K562 (cell line): Measurements from ENCODE around the gene DDX39A. TPM values are rescaled to one million over a fixed set of nuclear protein-coding genes. Genes with fewer than 3 reads are reported as not detected.
A peak's percentile ranks its signal among the peaks of the same experiment; 100 is the strongest.

Experiments used
- COPS2 ChIP-seq: fragments of 450-650 bp; conservative IDR thresholded peaks from 2 replicates; pipeline ENCODE4 v1.6.1; 2016; ENCODE audit warnings: mild to moderate bottlenecking, moderate library complexity
- E2F3 ChIP-seq: fragments of 250-450 bp; sonication (Bioruptor Pico); IDR thresholded peaks from 2 replicates; pipeline ENCODE4 v1.4.0; 2020; ENCODE audit warnings: mild to moderate bottlenecking
- FOXK1 ChIP-seq: sonication (generic); formaldehyde crosslinking; IDR thresholded peaks from 2 replicates; pipeline ENCODE4 v1.8.0; 2022; ENCODE audit warnings: missing genetic modification reagents, mild to moderate bottlenecking, borderline replicate concordance
- FUS ChIP-seq: fragments of 200-400 bp; formaldehyde crosslinking; optimal IDR thresholded peaks from 2 replicates; pipeline ENCODE3; 2017; ENCODE audit warnings: low read depth, low read length
- IFI16 ChIP-seq: fragments of 250-450 bp; sonication (Bioruptor Pico); IDR thresholded peaks from 2 replicates; pipeline ENCODE4 v2.1.2; 2022; ENCODE audit warnings: mild to moderate bottlenecking, inconsistent platforms
- MEF2D ChIP-seq: conservative IDR thresholded peaks from 2 replicates; pipeline ENCODE4 v1.6.1; 2016; ENCODE audit warnings: low read depth, missing genetic modification characterization, missing compliant biosample characterization
- MXI1 ChIP-seq: IDR thresholded peaks from 2 replicates; pipeline ENCODE4 v1.6.1; 2011; ENCODE audit warnings: low read depth, mild to moderate bottlenecking, improper control_type of control experiment, low read length
- NFE2 ChIP-seq: IDR thresholded peaks from 2 replicates; pipeline ENCODE4 v1.6.1; 2014; ENCODE audit warnings: antibody characterized with exemption, low read depth
- NR2F6 ChIP-seq: fragments of 450-650 bp; formaldehyde crosslinking; IDR thresholded peaks from 2 replicates; pipeline ENCODE4 v1.4.0; 2020; ENCODE audit warnings: mild to moderate bottlenecking
- PTBP1 ChIP-seq: fragments of 200-400 bp; formaldehyde crosslinking; IDR thresholded peaks from 2 replicates; pipeline ENCODE4 v1.6.1; 2017; ENCODE audit warnings: low read depth, low read length
- RBM17 ChIP-seq: fragments of 200-400 bp; formaldehyde crosslinking; IDR thresholded peaks from 2 replicates; pipeline ENCODE4 v1.6.1; 2017; ENCODE audit warnings: low read depth, mild to moderate bottlenecking, low read length, borderline replicate concordance
- RFX7 ChIP-seq: fragments of 250-450 bp; sonication (Bioruptor Pico); IDR thresholded peaks from 2 replicates; pipeline ENCODE4 v1.5.1; 2021; ENCODE audit warnings: mild to moderate bottlenecking
- SPI1 ChIP-seq: IDR thresholded peaks from 2 replicates; pipeline ENCODE4 v1.6.1; 2011; ENCODE audit warnings: low read depth, low read length, control low read depth, borderline replicate concordance
- U2AF1 ChIP-seq: fragments of 200-400 bp; formaldehyde crosslinking; optimal IDR thresholded peaks from 2 replicates; pipeline ENCODE3; 2017; ENCODE audit warnings: mild to moderate bottlenecking, low read depth, low read length, moderate library complexity
- WHSC1 ChIP-seq: IDR thresholded peaks from one replicate; pipeline ENCODE4 v1.6.1; 2012; ENCODE audit warnings: low read length, control low read depth, inconsistent platforms
- ZNF134 ChIP-seq: fragments of 250-450 bp; sonication (Bioruptor Pico); conservative IDR thresholded peaks from 2 replicates; pipeline ENCODE4 v1.4.0; 2020
- ZNF197 ChIP-seq: fragments of 200-800 bp; sonication (Bioruptor generic); IDR thresholded peaks from 2 replicates; pipeline ENCODE4 v1.6.1; 2016; ENCODE audit warnings: low read depth, missing genetic modification characterization, missing compliant biosample characterization
- ZNF589 ChIP-seq: fragments of 200-800 bp; sonication (Bioruptor generic); IDR thresholded peaks from 2 replicates; pipeline ENCODE4 v1.6.1; 2016; ENCODE audit warnings: low read depth, missing genetic modification characterization, missing compliant biosample characterization
- polyA plus RNA-seq, 8 experiments: library from polyadenylated mRNA; depleted of rRNA in 4 of 8; stranded (reverse) in 5 of 8; unstranded in 3 of 8; fragments of >200 nt; fragmentation: Nextera tagmentation in 2 of 8; fragmentation: Illumina TruSeq in 1 of 8; extraction: Ambion mirVana in 2 of 8; extraction: Trizol in 1 of 8; gene quantifications; 2 replicates each; pipeline versions ENCODE4 v1.2.1 to v1.2.3, GENCODE V29; 2011 to 2014; ENCODE audit warnings: inconsistent platforms in 1 of 8, missing spikeins in 1 of 8
- total RNA-seq, 7 experiments: library from RNA; depleted of rRNA in 6 of 7; stranded (reverse); fragments of >200 nt in 6 of 7; fragmentation: Illumina TruSeq in 2 of 7; extraction: Trizol in 2 of 7; gene quantifications; 2 replicates each; pipeline versions ENCODE4 v1.2.1 to v1.2.3, GENCODE V29; 2011 to 2021; ENCODE audit warnings: low replicate concordance in 1 of 7
- TF ChIP-seq, protein P1 (sequence below): sonication (generic); formaldehyde crosslinking; IDR thresholded peaks from 2 replicates; pipeline ENCODE4 v1.9.0; 2022; ENCODE audit warnings: mild to moderate bottlenecking, missing genetic modification reagents
- TF ChIP-seq, protein P2 (sequence below): fragments of 450-650 bp; formaldehyde crosslinking; IDR thresholded peaks from 2 replicates; pipeline ENCODE4 v1.4.0; 2022; ENCODE audit warnings: mild to moderate bottlenecking, moderate library complexity
- TF ChIP-seq, protein P3 (sequence below): sonication (generic); formaldehyde crosslinking; IDR thresholded peaks from 2 replicates; pipeline ENCODE4 v1.8.0; 2023; ENCODE audit warnings: mild to moderate bottlenecking, missing genetic modification reagents
- TF ChIP-seq, protein P4 (sequence below): fragments of 450-650 bp; IDR thresholded peaks from 2 replicates; pipeline ENCODE4 v1.6.1; 2018; ENCODE audit warnings: mild to moderate bottlenecking, low read depth; ENCODE audit not compliant: partially characterized antibody

The DDX39A gene
- total and polyA plus RNA-seq, 9 of the 15 experiments (the other 6 are each of a cell fraction or from before 2014, with no cell fraction given) = 90.3 to 250 (median 188) TPM

DNA sequence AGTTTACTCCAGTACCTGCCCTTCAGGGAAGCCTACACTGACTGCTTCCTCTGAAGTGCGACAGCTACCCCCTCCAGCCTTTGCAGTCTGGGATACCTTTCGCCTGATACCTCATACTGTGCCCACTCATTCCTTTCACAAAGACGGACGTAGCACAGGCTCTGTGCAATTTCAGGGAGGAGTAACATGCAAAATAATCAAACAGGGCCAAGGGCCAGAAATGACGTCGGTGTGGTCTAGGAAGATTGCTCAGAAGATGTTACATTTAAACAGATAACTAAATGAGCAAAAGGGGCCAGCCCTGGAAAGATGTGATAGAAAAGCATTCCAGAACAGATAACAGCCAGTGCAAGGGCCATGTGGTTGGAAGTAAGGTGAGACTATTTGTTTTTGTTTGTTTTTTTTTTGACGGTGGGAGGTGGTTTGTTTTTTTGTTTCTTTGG is 6.6 kb upstream of the DDX39A start (continued):
- TF ChIP-seq, protein P1, sequence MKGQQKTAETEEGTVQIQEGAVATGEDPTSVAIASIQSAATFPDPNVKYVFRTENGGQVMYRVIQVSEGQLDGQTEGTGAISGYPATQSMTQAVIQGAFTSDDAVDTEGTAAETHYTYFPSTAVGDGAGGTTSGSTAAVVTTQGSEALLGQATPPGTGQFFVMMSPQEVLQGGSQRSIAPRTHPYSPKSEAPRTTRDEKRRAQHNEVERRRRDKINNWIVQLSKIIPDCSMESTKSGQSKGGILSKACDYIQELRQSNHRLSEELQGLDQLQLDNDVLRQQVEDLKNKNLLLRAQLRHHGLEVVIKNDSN = no peak
- no peak for TF ChIP-seq PTBP1
- TF ChIP-seq WHSC1 = no peak
- TF ChIP-seq FUS = no peak
- no peak for TF ChIP-seq ZNF197 (CRISPR knock-in tag)
- TF ChIP-seq, protein P2, sequence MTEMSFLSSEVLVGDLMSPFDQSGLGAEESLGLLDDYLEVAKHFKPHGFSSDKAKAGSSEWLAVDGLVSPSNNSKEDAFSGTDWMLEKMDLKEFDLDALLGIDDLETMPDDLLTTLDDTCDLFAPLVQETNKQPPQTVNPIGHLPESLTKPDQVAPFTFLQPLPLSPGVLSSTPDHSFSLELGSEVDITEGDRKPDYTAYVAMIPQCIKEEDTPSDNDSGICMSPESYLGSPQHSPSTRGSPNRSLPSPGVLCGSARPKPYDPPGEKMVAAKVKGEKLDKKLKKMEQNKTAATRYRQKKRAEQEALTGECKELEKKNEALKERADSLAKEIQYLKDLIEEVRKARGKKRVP (CRISPR knock-in tag) = no peak
- TF ChIP-seq SPI1 = no peak
- TF ChIP-seq MXI1 = no peak
- no peak for TF ChIP-seq FOXK1 (CRISPR knock-in tag)
- no peak for TF ChIP-seq NR2F6
- TF ChIP-seq, protein P3, sequence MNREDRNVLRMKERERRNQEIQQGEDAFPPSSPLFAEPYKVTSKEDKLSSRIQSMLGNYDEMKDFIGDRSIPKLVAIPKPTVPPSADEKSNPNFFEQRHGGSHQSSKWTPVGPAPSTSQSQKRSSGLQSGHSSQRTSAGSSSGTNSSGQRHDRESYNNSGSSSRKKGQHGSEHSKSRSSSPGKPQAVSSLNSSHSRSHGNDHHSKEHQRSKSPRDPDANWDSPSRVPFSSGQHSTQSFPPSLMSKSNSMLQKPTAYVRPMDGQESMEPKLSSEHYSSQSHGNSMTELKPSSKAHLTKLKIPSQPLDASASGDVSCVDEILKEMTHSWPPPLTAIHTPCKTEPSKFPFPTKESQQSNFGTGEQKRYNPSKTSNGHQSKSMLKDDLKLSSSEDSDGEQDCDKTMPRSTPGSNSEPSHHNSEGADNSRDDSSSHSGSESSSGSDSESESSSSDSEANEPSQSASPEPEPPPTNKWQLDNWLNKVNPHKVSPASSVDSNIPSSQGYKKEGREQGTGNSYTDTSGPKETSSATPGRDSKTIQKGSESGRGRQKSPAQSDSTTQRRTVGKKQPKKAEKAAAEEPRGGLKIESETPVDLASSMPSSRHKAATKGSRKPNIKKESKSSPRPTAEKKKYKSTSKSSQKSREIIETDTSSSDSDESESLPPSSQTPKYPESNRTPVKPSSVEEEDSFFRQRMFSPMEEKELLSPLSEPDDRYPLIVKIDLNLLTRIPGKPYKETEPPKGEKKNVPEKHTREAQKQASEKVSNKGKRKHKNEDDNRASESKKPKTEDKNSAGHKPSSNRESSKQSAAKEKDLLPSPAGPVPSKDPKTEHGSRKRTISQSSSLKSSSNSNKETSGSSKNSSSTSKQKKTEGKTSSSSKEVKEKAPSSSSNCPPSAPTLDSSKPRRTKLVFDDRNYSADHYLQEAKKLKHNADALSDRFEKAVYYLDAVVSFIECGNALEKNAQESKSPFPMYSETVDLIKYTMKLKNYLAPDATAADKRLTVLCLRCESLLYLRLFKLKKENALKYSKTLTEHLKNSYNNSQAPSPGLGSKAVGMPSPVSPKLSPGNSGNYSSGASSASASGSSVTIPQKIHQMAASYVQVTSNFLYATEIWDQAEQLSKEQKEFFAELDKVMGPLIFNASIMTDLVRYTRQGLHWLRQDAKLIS (CRISPR knock-in tag) = no peak
- no peak for TF ChIP-seq COPS2
- TF ChIP-seq E2F3 (CRISPR knock-in tag) = no peak
- no peak for TF ChIP-seq MEF2D (tag)
- no peak for TF ChIP-seq U2AF1
- TF ChIP-seq IFI16 (CRISPR knock-in tag) = no peak
- TF ChIP-seq NFE2 = no peak; the same call in 1 of the 2 replicates
- peak; percentile 63 for TF ChIP-seq ZNF134
- no peak for TF ChIP-seq RBM17
- TF ChIP-seq ZNF589 (CRISPR knock-in tag) = 0 out of 2 replicates have a peak, but pooled peaks have one; percentile 26
- TF ChIP-seq RFX7 = no peak
- TF ChIP-seq, protein P4, sequence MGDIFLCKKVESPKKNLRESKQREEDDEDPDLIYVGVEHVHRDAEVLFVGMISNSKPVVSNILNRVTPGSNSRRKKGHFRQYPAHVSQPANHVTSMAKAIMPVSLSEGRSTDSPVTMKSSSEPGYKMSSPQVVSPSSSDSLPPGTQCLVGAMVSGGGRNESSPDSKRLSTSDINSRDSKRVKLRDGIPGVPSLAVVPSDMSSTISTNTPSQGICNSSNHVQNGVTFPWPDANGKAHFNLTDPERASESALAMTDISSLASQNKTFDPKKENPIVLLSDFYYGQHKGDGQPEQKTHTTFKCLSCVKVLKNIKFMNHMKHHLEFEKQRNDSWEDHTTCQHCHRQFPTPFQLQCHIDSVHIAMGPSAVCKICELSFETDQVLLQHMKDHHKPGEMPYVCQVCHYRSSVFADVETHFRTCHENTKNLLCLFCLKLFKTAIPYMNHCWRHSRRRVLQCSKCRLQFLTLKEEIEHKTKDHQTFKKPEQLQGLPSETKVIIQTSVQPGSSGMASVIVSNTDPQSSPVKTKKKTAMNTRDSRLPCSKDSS = no peak
